ENCODE data around the gene IBTK. TPM values are rescaled to one million over a fixed set of nuclear protein-coding genes. Genes with fewer than 3 reads are reported as not detected.

IBTK gene
- total and polyA plus RNA-seq, 2 of the 8 experiments (the other 6 are each of a cell fraction or from before 2014, with no cell fraction given), result 4.6 to 24.2 TPM

DNA sequence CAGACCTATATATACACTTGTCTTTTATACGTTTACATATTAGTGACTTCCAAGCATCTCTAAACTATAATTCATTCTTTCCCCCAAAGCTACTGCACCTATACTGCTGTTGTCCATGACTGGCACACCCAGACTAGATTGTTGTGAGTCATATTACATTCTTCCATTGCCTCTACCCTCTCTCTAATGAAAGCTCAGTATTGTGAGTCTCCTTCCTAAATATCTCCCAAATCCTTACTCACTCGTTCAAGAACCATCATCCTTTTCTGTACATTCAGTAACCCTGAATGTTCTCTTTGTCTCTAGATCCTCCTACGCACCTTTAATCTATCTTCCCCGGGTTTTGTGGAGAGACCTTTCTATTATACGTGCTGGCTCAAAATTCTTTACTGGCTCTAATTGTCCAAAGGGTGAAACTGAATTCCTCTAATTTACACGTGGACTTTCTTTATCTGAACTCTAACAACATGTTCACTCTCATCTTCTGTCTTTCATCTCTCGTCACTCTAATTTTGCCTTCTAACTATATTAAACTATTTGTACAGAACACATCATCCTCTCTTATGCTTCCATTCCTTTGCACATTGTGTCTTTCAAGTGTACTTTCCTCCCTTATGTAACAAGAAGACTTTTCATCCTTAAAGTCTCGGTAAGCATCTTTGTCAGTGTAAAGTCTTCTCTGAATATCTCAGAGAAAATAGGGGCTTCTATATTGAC lies 109.3 kb downstream of the IBTK start:
- no peak overlapping the region for H4K8ac ChIP-seq (ENCODE audit: extremely low read depth, insufficient read depth, low read length)
- no peak overlapping the region for H2BK5ac ChIP-seq (ENCODE audit: low read depth, low read length)
- H3K27ac ChIP-seq (ENCODE audit: low read depth, low read length), result no peak overlapping the region
- H4K5ac ChIP-seq (ENCODE audit: insufficient read length, low read depth, low read length), result no peak overlapping the region
- H3K4ac ChIP-seq (replicated peaks; ENCODE audit: insufficient read length, low read depth, low read length), result no peak overlapping the region
- no peaks in the 10 kb centered on the region for H3K79me2 ChIP-seq (ENCODE audit: control insufficient read depth in 1 of 2, insufficient read depth in 2 of 2, low read length in 2 of 2)
- no peak overlapping the region for H2BK12ac ChIP-seq (ENCODE audit: low read depth, low read length)
- H3K23me2 ChIP-seq (ENCODE audit: low read depth, low read length), result no peaks in the 10 kb centered on the region
- 93% methylated on average over 8 of the region's 8 CpGs; no CpG with 5 or more reads in 1 of the 2 experiments for WGBS, 2 experiments (ENCODE audit: extremely low coverage in 1 of 2, insufficient coverage in 1 of 2, insufficient read length in 1 of 2, insufficient replicate concordance in 2 of 2, low coverage in 1 of 2, low lambda C conversion rate in 2 of 2, missing lambda C conversion rate in 1 of 2)
- H4K20me1 ChIP-seq (replicated peaks in 1 of 2; ENCODE audit: control insufficient read depth in 1 of 2, insufficient read depth in 2 of 2, low read length in 2 of 2), result no peaks in the 10 kb centered on the region
- H2BK20ac ChIP-seq (ENCODE audit: low read length), result no peak overlapping the region
- no peak overlapping the region for H2AFZ ChIP-seq (ENCODE audit: low read length)
- H3K4me3 ChIP-seq (ENCODE audit: extremely low read depth in 1 of 4, insufficient read depth in 2 of 4, low read depth in 3 of 4, low read length in 4 of 4), result no peak overlapping the region
- H3K9ac ChIP-seq (replicated peaks in 1 of 4; ENCODE audit: extremely low read depth in 1 of 4, low read depth in 3 of 4, low read length in 3 of 4), result no peak overlapping the region
- H3K27me3 ChIP-seq (replicated peaks in 1 of 4; ENCODE audit: control insufficient read depth in 3 of 4, extremely low read depth in 1 of 4, insufficient read depth in 3 of 4, low read length in 3 of 4), result no peaks in the 10 kb centered on the region
- H3K14ac ChIP-seq (ENCODE audit: insufficient read length), result no peak overlapping the region
- FAIRE-seq (no peak), DNase-seq (ENCODE audit: low read depth in 1 of 2, low spot score in 2 of 2) (no peak)
- H3K56ac ChIP-seq (replicated peaks; ENCODE audit: insufficient read length, low read depth, low read length), result no peak overlapping the region
- no peak overlapping the region for H2BK15ac ChIP-seq (ENCODE audit: low read length)
- no peaks in the 10 kb centered on the region for H3K36me3 ChIP-seq (ENCODE audit: control insufficient read depth in 2 of 4, insufficient read depth in 4 of 4, low read length in 3 of 4)
- no peak overlapping the region for H2AK5ac ChIP-seq (ENCODE audit: low read depth, low read length)
- CTCF ChIA-PET (ENCODE audit: partially characterized antibody), result interaction anchor here (1.3 kb wide), 1 partner anchor 98 kb away, joined by 5 read pairs; no protein-coding TSS in a partner anchor
- H4K91ac ChIP-seq (replicated peaks; ENCODE audit: insufficient read length, low read length), result no peak overlapping the region
- no peak overlapping the region for H3K23ac ChIP-seq (ENCODE audit: insufficient read length)
- H2BK120ac ChIP-seq (replicated peaks; ENCODE audit: low read depth, low read length), result no peak overlapping the region
- H3K4me1 ChIP-seq (replicated peaks in 1 of 4; ENCODE audit: control insufficient read depth in 3 of 4, insufficient read depth in 4 of 4, low read length in 3 of 4), result no peaks in the 10 kb centered on the region
- no peaks in the 10 kb centered on the region for H3K9me3 ChIP-seq (ENCODE audit: insufficient read depth in 2 of 2, low read depth in 1 of 2, low read length in 1 of 2)
- H3K4me2 ChIP-seq (ENCODE audit: insufficient read depth in 1 of 2, low read depth in 2 of 2, low read length in 2 of 2), result no peak overlapping the region
- H3K18ac ChIP-seq (ENCODE audit: extremely low read depth, low read length), result no peak overlapping the region
- H3K79me1 ChIP-seq (ENCODE audit: low read depth, low read length), result no peaks in the 10 kb centered on the region
- POLR2A ChIA-PET (ENCODE audit: partially characterized antibody), result no interaction called here
- TF ChIP-seq, protein P1, sequence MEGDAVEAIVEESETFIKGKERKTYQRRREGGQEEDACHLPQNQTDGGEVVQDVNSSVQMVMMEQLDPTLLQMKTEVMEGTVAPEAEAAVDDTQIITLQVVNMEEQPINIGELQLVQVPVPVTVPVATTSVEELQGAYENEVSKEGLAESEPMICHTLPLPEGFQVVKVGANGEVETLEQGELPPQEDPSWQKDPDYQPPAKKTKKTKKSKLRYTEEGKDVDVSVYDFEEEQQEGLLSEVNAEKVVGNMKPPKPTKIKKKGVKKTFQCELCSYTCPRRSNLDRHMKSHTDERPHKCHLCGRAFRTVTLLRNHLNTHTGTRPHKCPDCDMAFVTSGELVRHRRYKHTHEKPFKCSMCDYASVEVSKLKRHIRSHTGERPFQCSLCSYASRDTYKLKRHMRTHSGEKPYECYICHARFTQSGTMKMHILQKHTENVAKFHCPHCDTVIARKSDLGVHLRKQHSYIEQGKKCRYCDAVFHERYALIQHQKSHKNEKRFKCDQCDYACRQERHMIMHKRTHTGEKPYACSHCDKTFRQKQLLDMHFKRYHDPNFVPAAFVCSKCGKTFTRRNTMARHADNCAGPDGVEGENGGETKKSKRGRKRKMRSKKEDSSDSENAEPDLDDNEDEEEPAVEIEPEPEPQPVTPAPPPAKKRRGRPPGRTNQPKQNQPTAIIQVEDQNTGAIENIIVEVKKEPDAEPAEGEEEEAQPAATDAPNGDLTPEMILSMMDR (IDR thresholded peaks at IDR 0.05; ENCODE audit: control extremely low read depth in 1 of 3, insufficient read depth in 1 of 3, low read depth in 1 of 3, low read length in 3 of 3), result no peak
- TF ChIP-seq PHF8 (conservative IDR thresholded peaks at IDR 0.05; ENCODE audit: low read depth, low read length) (no peak), JUN (IDR thresholded peaks at IDR 0.05; ENCODE audit: low read depth, low read length) (no peak), RBBP5 (IDR thresholded peaks at IDR 0.05; ENCODE audit: borderline replicate concordance, low read depth, low read length) (no peak), ZNF274 (IDR thresholded peaks at IDR 0.05; ENCODE audit: borderline replicate concordance, extremely low read depth, low read length) (no peak), RNF2 (IDR thresholded peaks at IDR 0.05; ENCODE audit: borderline replicate concordance, low read depth, low read length, missing control alignments, poor library complexity, severe bottlenecking) (no peak), SP2 (IDR thresholded peaks at IDR 0.05; ENCODE audit: low read length) (no peak), HDAC6 (IDR thresholded peaks at IDR 0.05; ENCODE audit: low read depth, low read length) (no peak), RXRA (IDR thresholded peaks at IDR 0.05; ENCODE audit: insufficient read depth, low read depth, low read length) (no peak)
- TF ChIP-seq, protein P2, sequence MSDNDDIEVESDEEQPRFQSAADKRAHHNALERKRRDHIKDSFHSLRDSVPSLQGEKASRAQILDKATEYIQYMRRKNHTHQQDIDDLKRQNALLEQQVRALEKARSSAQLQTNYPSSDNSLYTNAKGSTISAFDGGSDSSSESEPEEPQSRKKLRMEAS (IDR thresholded peaks at IDR 0.05), result no peak

All from H1 (cell line).